HAP-1 (cell line): ENCODE results near the gene KIF1A.

Experiments
- DNase-seq, 2 experiments: peaks; one replicate each; pipeline ENCODE4 v3.0.0-alpha.2; 2016 to 2020; ENCODE audit warnings: low spot score in 2 of 2
- H3K27me3 ChIP-seq: fragments of 250-450 bp; sonication (Bioruptor Pico); 2 replicates; pipeline ENCODE4 v1.5.1; 2020; ENCODE audit warnings: low read depth, mild to moderate bottlenecking, moderate library complexity
- H3K36me3 ChIP-seq: fragments of 250-450 bp; sonication (Bioruptor Pico); replicated peaks from 2 replicates; pipeline ENCODE4 v1.5.1; 2020; ENCODE audit warnings: mild to moderate bottlenecking
- H3K4me1 ChIP-seq: fragments of 250-450 bp; sonication (Bioruptor Pico); 2 replicates; pipeline ENCODE4 v1.5.1; 2020; ENCODE audit warnings: mild to moderate bottlenecking
- H3K4me3 ChIP-seq: fragments of 250-450 bp; sonication (Bioruptor Pico); 2 replicates; pipeline ENCODE4 v1.5.1; 2020; ENCODE audit warnings: mild to moderate bottlenecking, moderate library complexity
- H3K9me3 ChIP-seq: fragments of 250-450 bp; sonication (Bioruptor Pico); 2 replicates; pipeline ENCODE4 v1.5.1; 2020; ENCODE audit warnings: mild to moderate bottlenecking, moderate library complexity
- in situ Hi-C: fragments of 300-500 bp; cut with MboI; formaldehyde crosslinking; loops from 3 replicates; pipeline ENCODE4 v1.14.3; 2020; ENCODE audit warnings: low sequenced_read_pairs, inconsistent platforms, mixed read lengths

Gene KIF1A

GRCh38 chr2:240819126-240819857 is 727 bp downstream of the KIF1A start:
- in situ Hi-C loops, result no loop called here
- Histone ChIP-seq H3K4me1 (peaks cover 15% of the 10 kb centered on the region), H3K9me3 (peaks cover 4% of the 10 kb centered on the region; the same call in 1 of the 2 replicates), H3K27me3 (no peaks in the 10 kb centered on the region; the same call in 1 of the 2 replicates), H3K36me3 (peaks cover 28% of the 10 kb centered on the region), H3K4me3 (peak overlapping the region; percentile 90)
- DNase-seq, result peak in 1 of 2 experiments; percentile 68

- H3K9me3 ChIP-seq, result peaks cover 10% of the 10 kb centered on the region; the same call in 1 of the 2 replicates
- peaks cover 34% of the 10 kb centered on the region for H3K36me3 ChIP-seq
- H3K4me3 ChIP-seq, result peak overlapping the region; percentile 90
- peaks cover 15% of the 10 kb centered on the region for H3K4me1 ChIP-seq
- H3K27me3 ChIP-seq, result no peaks in the 10 kb centered on the region; the same call in 1 of the 2 replicates
- in situ Hi-C loops, result no loop called here
- peak in 1 of 2 experiments; percentile 39 for DNase-seq
Observed at GRCh38 chr2:240818293-240819125, 1.5 kb downstream of the KIF1A start.

GRCh38 chr2:240817496-240818292 is 2.3 kb downstream of the KIF1A start:
- no peaks in the 10 kb centered on the region; the same call in 1 of the 2 replicates for H3K27me3 ChIP-seq
- H3K4me1 ChIP-seq, result peaks cover 15% of the 10 kb centered on the region
- peak overlapping the region; percentile 90 for H3K4me3 ChIP-seq
- H3K9me3 ChIP-seq, result peaks cover 13% of the 10 kb centered on the region; the same call in 1 of the 2 replicates
- in situ Hi-C loops, result no loop called here
- H3K36me3 ChIP-seq, result peaks cover 40% of the 10 kb centered on the region
- peak in 1 of 2 experiments; percentile 10 for DNase-seq

- peak in 1 of 2 experiments; percentile 10 for DNase-seq
- Histone ChIP-seq H3K9me3 (peaks cover 13% of the 10 kb centered on the region; the same call in 1 of the 2 replicates), H3K36me3 (peaks cover 44% of the 10 kb centered on the region), H3K4me3 (peak overlapping the region; percentile 90; the same call in 1 of the 2 replicates), H3K27me3 (no peaks in the 10 kb centered on the region), H3K4me1 (peaks cover 15% of the 10 kb centered on the region)
- in situ Hi-C loops, result no loop called here
Observed at GRCh38 chr2:240816584-240817495, 3.2 kb downstream of the KIF1A start.

- Histone ChIP-seq H3K9me3 (peaks cover 13% of the 10 kb centered on the region; the same call in 1 of the 2 replicates), H3K4me3 (no peak overlapping the region), H3K27me3 (no peaks in the 10 kb centered on the region), H3K4me1 (peaks cover 8% of the 10 kb centered on the region), H3K36me3 (peaks cover 44% of the 10 kb centered on the region)
- DNase-seq, result peak in 1 of 2 experiments; percentile 4
- in situ Hi-C loops, result no loop called here
Observed at GRCh38 chr2:240815761-240816583, 4.0 kb downstream of the KIF1A start.

- in situ Hi-C loops, result no loop called here
- Histone ChIP-seq H3K27me3 (no peaks in the 10 kb centered on the region), H3K9me3 (peaks cover 13% of the 10 kb centered on the region; the same call in 1 of the 2 replicates), H3K36me3 (peaks cover 52% of the 10 kb centered on the region), H3K4me3 (no peak overlapping the region), H3K4me1 (peaks cover 7% of the 10 kb centered on the region)
- DNase-seq, result peak in 1 of 2 experiments; percentile 8
Observed at GRCh38 chr2:240814946-240815760, 4.9 kb downstream of the KIF1A start.

- H3K36me3 ChIP-seq, result peaks cover 52% of the 10 kb centered on the region
- H3K4me1 ChIP-seq, result peaks cover 7% of the 10 kb centered on the region
- peaks cover 13% of the 10 kb centered on the region; the same call in 1 of the 2 replicates for H3K9me3 ChIP-seq
- no peak overlapping the region for H3K4me3 ChIP-seq
- no peaks in the 10 kb centered on the region for H3K27me3 ChIP-seq
- in situ Hi-C loops, result no loop called here
- peak in 1 of 2 experiments; percentile 1 for DNase-seq
Observed at GRCh38 chr2:240814280-240814679, 5.7 kb downstream of the KIF1A start.

GRCh38 chr2:240813231-240813921 is 6.6 kb downstream of the KIF1A start:
- in situ Hi-C loops, result no loop called here
- Histone ChIP-seq H3K4me1 (peaks cover 4% of the 10 kb centered on the region), H3K9me3 (peaks cover 13% of the 10 kb centered on the region; the same call in 1 of the 2 replicates), H3K27me3 (no peaks in the 10 kb centered on the region), H3K36me3 (peaks cover 49% of the 10 kb centered on the region), H3K4me3 (no peak overlapping the region)
- peak in 1 of 2 experiments; percentile 6 for DNase-seq

- H3K27me3 ChIP-seq, result no peaks in the 10 kb centered on the region
Observed at GRCh38 chr2:240812721-240813120, 7.3 kb downstream of the KIF1A start.

GRCh38 chr2:240812301-240812680 is 7.7 kb downstream of the KIF1A start:
- Histone ChIP-seq H3K4me1 (no peaks in the 10 kb centered on the region; the same call in 1 of the 2 replicates), H3K27me3 (no peaks in the 10 kb centered on the region), H3K36me3 (peaks cover 55% of the 10 kb centered on the region), H3K4me3 (no peak overlapping the region), H3K9me3 (peaks cover 14% of the 10 kb centered on the region; the same call in 1 of the 2 replicates)
- DNase-seq, result no peak
- in situ Hi-C loops, result no loop called here

More at GRCh38 chr2:240812721-240813120, 7.3 kb downstream of the KIF1A start:
- H3K4me3 ChIP-seq, result no peak overlapping the region
- DNase-seq, result peak in 1 of 2 experiments; percentile 6
- H3K4me1 ChIP-seq, result no peaks in the 10 kb centered on the region; the same call in 1 of the 2 replicates
- in situ Hi-C loops, result no loop called here
- H3K36me3 ChIP-seq, result peaks cover 51% of the 10 kb centered on the region
- H3K9me3 ChIP-seq, result peaks cover 13% of the 10 kb centered on the region; the same call in 1 of the 2 replicates
